Measurements from ENCODE around the gene CCDC9. TPM values are rescaled to one million over a fixed set of nuclear protein-coding genes. Genes with fewer than 3 reads are reported as not detected.

Gene CCDC9
- total and polyA plus RNA-seq, 2 donors (not counting 1 experiment from before 2014, with no cell fraction given), result 7.2 to 8.1 TPM

DNA sequence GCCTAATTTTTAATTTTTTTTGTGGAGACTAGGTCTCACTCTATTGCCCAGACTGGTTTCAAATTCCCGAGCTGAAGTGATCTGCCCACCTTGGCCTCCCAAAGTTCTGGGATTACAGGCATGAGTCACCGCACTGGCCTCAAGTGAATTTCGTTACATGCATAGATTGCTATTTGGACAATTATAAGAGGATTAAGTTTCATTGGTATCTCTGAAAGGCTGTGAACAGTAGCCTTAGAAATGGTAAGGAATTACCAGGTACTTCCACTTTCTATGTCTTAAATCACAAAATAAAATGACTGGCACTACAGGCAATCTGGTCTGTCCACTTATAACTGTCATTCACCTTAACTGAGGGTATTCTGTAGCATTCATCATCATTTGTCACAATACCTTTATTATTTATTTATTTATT, 2.9 kb upstream of the CCDC9 start:
- no peak overlapping the region for H3K27ac ChIP-seq (ENCODE audit: insufficient read depth, low read length)
- H3K9me3 ChIP-seq (ENCODE audit: control insufficient read depth, insufficient read depth, low read depth, low read length), result no peaks in the 10 kb centered on the region
- DNase-seq (ENCODE audit: low read depth in 2 of 2), result peak; percentile 72 to 95
- H2AFZ ChIP-seq (ENCODE audit: low read length), result no peak overlapping the region
- no peak overlapping the region for H3K4me3 ChIP-seq (replicated peaks in 1 of 4; ENCODE audit: control extremely low read depth in 1 of 4, insufficient read depth in 1 of 4, low read depth in 3 of 4, low read length in 4 of 4)
- no peaks in the 10 kb centered on the region for H4K20me1 ChIP-seq (ENCODE audit: control insufficient read depth, extremely low read depth, insufficient read depth, low read length)
- no peak overlapping the region for H3K9ac ChIP-seq (ENCODE audit: insufficient read depth, low read length)
- H3K79me2 ChIP-seq (ENCODE audit: control insufficient read depth, insufficient read depth, low read length), result peaks cover 6% of the 10 kb centered on the region
- H3K4me1 ChIP-seq (ENCODE audit: control insufficient read depth, extremely low read depth, insufficient read depth, low read length), result peaks cover 6% of the 10 kb centered on the region
- no peak overlapping the region for H3K4me2 ChIP-seq (ENCODE audit: extremely low read depth, insufficient read depth, low read length)
- no peaks in the 10 kb centered on the region for H3K27me3 ChIP-seq (ENCODE audit: control insufficient read depth, insufficient read depth, low read length)
- no peak for TF ChIP-seq EZH2 (IDR thresholded peaks at IDR 0.05; ENCODE audit: low read length, missing control alignments)
- TF ChIP-seq, protein P1, sequence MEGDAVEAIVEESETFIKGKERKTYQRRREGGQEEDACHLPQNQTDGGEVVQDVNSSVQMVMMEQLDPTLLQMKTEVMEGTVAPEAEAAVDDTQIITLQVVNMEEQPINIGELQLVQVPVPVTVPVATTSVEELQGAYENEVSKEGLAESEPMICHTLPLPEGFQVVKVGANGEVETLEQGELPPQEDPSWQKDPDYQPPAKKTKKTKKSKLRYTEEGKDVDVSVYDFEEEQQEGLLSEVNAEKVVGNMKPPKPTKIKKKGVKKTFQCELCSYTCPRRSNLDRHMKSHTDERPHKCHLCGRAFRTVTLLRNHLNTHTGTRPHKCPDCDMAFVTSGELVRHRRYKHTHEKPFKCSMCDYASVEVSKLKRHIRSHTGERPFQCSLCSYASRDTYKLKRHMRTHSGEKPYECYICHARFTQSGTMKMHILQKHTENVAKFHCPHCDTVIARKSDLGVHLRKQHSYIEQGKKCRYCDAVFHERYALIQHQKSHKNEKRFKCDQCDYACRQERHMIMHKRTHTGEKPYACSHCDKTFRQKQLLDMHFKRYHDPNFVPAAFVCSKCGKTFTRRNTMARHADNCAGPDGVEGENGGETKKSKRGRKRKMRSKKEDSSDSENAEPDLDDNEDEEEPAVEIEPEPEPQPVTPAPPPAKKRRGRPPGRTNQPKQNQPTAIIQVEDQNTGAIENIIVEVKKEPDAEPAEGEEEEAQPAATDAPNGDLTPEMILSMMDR (conservative IDR thresholded peaks at IDR 0.05 in 1 of 2, IDR thresholded peaks at IDR 0.05 in 1 of 2; ENCODE audit: low read depth in 1 of 2, low read length in 2 of 2), result no peak
- no peaks in the 10 kb centered on the region for H3K36me3 ChIP-seq (ENCODE audit: control insufficient read depth, insufficient read depth, low read length)

DNA sequence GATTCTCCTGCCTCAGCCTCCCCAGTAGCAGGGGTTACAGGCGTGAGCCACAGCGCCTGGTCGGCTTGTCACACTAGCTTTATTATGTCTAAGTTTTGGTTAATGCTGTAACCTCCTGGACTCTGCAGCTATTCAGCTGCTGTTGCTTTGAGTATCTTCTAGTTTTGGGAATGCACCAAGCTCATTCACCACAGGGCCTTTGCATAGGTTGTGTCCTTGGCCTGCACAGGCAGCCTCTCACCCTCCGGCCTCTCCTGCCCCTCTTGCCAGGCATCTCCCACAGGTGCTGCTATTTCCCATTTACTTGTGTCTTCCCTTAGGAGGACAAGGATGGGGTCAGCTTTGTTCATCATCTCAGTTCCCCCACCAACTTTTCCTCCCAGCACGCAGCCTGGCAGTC, 2.4 kb upstream of the CCDC9 start:
- H3K9ac ChIP-seq (ENCODE audit: insufficient read depth, low read length), result no peak overlapping the region
- no peaks in the 10 kb centered on the region for H4K20me1 ChIP-seq (ENCODE audit: control insufficient read depth, extremely low read depth, insufficient read depth, low read length)
- H3K27ac ChIP-seq (ENCODE audit: insufficient read depth, low read length), result peak overlapping the region; percentile 29

GRCh38 chr19:47256693-47257410, 527 bp downstream of the CCDC9 start:
- no peaks in the 10 kb centered on the region for H3K9me3 ChIP-seq (ENCODE audit: control insufficient read depth, insufficient read depth, low read depth, low read length)
- TF ChIP-seq, protein P1 (conservative IDR thresholded peaks at IDR 0.05 in 1 of 2, IDR thresholded peaks at IDR 0.05 in 1 of 2; ENCODE audit: low read depth in 1 of 2, low read length in 2 of 2), result no peak
- TF ChIP-seq EZH2 (IDR thresholded peaks at IDR 0.05; ENCODE audit: low read length, missing control alignments), result no peak
- H3K4me3 ChIP-seq (replicated peaks in 1 of 4; ENCODE audit: control extremely low read depth in 1 of 4, insufficient read depth in 1 of 4, low read depth in 3 of 4, low read length in 4 of 4), result peak overlapping the region in 3 of 4 experiments; percentile 24 to 85 (median 81)
- peak; percentile 96 to 99 for DNase-seq (ENCODE audit: low read depth in 2 of 2)
- no peaks in the 10 kb centered on the region for H4K20me1 ChIP-seq (ENCODE audit: control insufficient read depth, extremely low read depth, insufficient read depth, low read length)
- no peak overlapping the region for H3K4me2 ChIP-seq (ENCODE audit: extremely low read depth, insufficient read depth, low read length)
- peaks cover 19% of the 10 kb centered on the region for H3K79me2 ChIP-seq (ENCODE audit: control insufficient read depth, insufficient read depth, low read length)
- H2AFZ ChIP-seq (ENCODE audit: low read length), result no peak overlapping the region
- H3K4me1 ChIP-seq (ENCODE audit: control insufficient read depth, extremely low read depth, insufficient read depth, low read length), result peaks cover 9% of the 10 kb centered on the region
- no peaks in the 10 kb centered on the region for H3K27me3 ChIP-seq (ENCODE audit: control insufficient read depth, insufficient read depth, low read length)
- H3K9ac ChIP-seq (ENCODE audit: insufficient read depth, low read length), result peak overlapping the region; percentile 80
- H3K36me3 ChIP-seq (ENCODE audit: control insufficient read depth, insufficient read depth, low read length), result peaks cover 15% of the 10 kb centered on the region
- H3K27ac ChIP-seq (ENCODE audit: insufficient read depth, low read length), result peak overlapping the region; percentile 99

More for the DNA sequence above, 2.4 kb upstream of the CCDC9 start:
- DNase-seq (ENCODE audit: low read depth in 2 of 2), result no peak
- no peak for TF ChIP-seq EZH2 (IDR thresholded peaks at IDR 0.05; ENCODE audit: low read length, missing control alignments)
- TF ChIP-seq, protein P1 (conservative IDR thresholded peaks at IDR 0.05 in 1 of 2, IDR thresholded peaks at IDR 0.05 in 1 of 2; ENCODE audit: low read depth in 1 of 2, low read length in 2 of 2), result no peak
- peaks cover 11% of the 10 kb centered on the region for H3K79me2 ChIP-seq (ENCODE audit: control insufficient read depth, insufficient read depth, low read length)
- no peaks in the 10 kb centered on the region for H3K27me3 ChIP-seq (ENCODE audit: control insufficient read depth, insufficient read depth, low read length)
- H3K4me2 ChIP-seq (ENCODE audit: extremely low read depth, insufficient read depth, low read length), result no peak overlapping the region
- H3K4me1 ChIP-seq (ENCODE audit: control insufficient read depth, extremely low read depth, insufficient read depth, low read length), result peaks cover 6% of the 10 kb centered on the region
- no peaks in the 10 kb centered on the region for H3K9me3 ChIP-seq (ENCODE audit: control insufficient read depth, insufficient read depth, low read depth, low read length)
- no peak overlapping the region for H2AFZ ChIP-seq (ENCODE audit: low read length)
- no peak overlapping the region for H3K4me3 ChIP-seq (replicated peaks in 1 of 4; ENCODE audit: control extremely low read depth in 1 of 4, insufficient read depth in 1 of 4, low read depth in 3 of 4, low read length in 4 of 4)
- H3K36me3 ChIP-seq (ENCODE audit: control insufficient read depth, insufficient read depth, low read length), result no peaks in the 10 kb centered on the region

All from fibroblast of lung (primary cell).